ENCODE results near the gene PHF21B. TPM values are rescaled to one million over a fixed set of nuclear protein-coding genes. Genes with fewer than 3 reads are reported as not detected.

Gene PHF21B
- total RNA-seq, 1 donor from 2014 or later = 6.7 TPM

- H3K36me3 ChIP-seq = peaks cover 3% of the 10 kb centered on the region
- no peaks in the 10 kb centered on the region for H3K4me1 ChIP-seq
- no peaks in the 10 kb centered on the region for H3K9me3 ChIP-seq (ENCODE audit: low read depth)
- no peaks in the 10 kb centered on the region for H3K27me3 ChIP-seq
- H3K4me3 ChIP-seq = no peak overlapping the region
- H3K79me2 ChIP-seq (ENCODE audit: low read depth) = peaks cover 11% of the 10 kb centered on the region
- Mint-ChIP-seq H3K27ac (no peak overlapping the region), H3K4me3 (no peak overlapping the region), H3K36me3 (peaks cover 33% of the 10 kb centered on the region), H3K9me3 (peaks cover 11% of the 10 kb centered on the region), H3K27me3 (ENCODE audit: insufficient read depth, low read depth) (peaks cover 2% of the 10 kb centered on the region), H3K4me1 (no peaks in the 10 kb centered on the region)
- H3F3A ChIP-seq (ENCODE audit: low read depth) = no peaks in the 10 kb centered on the region
- H3K4me2 ChIP-seq = no peak overlapping the region
- TF ChIP-seq CTCF (IDR thresholded peaks at IDR 0.05) (no peak), EZH2 (IDR thresholded peaks at IDR 0.05) (no peak), EZH2phosphoT487 (IDR thresholded peaks at IDR 0.05) (no peak)
- H4K20me1 ChIP-seq (ENCODE audit: low read depth) = peaks cover 16% of the 10 kb centered on the region
- H3K27ac ChIP-seq = no peak overlapping the region
- no peak for DNase-seq (ENCODE audit: low spot score)
- no peak overlapping the region for H2AFZ ChIP-seq (replicated peaks)
- H3K9ac ChIP-seq = no peak overlapping the region
Measured at GRCh38 chr22:44917372-44918165, 92.2 kb downstream of the PHF21B start.

- Histone ChIP-seq H3K27ac (no peak overlapping the region), H2AFZ (replicated peaks) (no peak overlapping the region), H3K4me1 (no peaks in the 10 kb centered on the region), H3K79me2 (ENCODE audit: low read depth) (peaks cover under 1% of the 10 kb centered on the region), H4K20me1 (ENCODE audit: low read depth) (peaks cover 11% of the 10 kb centered on the region), H3K36me3 (peaks cover 11% of the 10 kb centered on the region), H3F3A (ENCODE audit: low read depth) (no peaks in the 10 kb centered on the region), H3K9ac (no peak overlapping the region), H3K4me3 (no peak overlapping the region), H3K27me3 (no peaks in the 10 kb centered on the region), H3K4me2 (no peak overlapping the region), H3K9me3 (ENCODE audit: low read depth) (no peaks in the 10 kb centered on the region)
- no peak overlapping the region for H3K4me3 Mint-ChIP-seq
- H3K27ac Mint-ChIP-seq = no peak overlapping the region
- DNase-seq (ENCODE audit: low spot score) = no peak
- TF ChIP-seq EZH2 (IDR thresholded peaks at IDR 0.05) (no peak), EZH2phosphoT487 (IDR thresholded peaks at IDR 0.05) (no peak), CTCF (IDR thresholded peaks at IDR 0.05) (no peak)
- H3K27me3 Mint-ChIP-seq (ENCODE audit: insufficient read depth, low read depth) = peaks cover 2% of the 10 kb centered on the region
- no peaks in the 10 kb centered on the region for H3K4me1 Mint-ChIP-seq
- H3K9me3 Mint-ChIP-seq = peaks cover 19% of the 10 kb centered on the region
- H3K36me3 Mint-ChIP-seq = peaks cover 38% of the 10 kb centered on the region
Measured at GRCh38 chr22:44916281-44917231, 93.2 kb downstream of the PHF21B start.

GRCh38 chr22:44915441-44915840 is 94.4 kb downstream of the PHF21B start:
- Histone ChIP-seq H3K4me2 (no peak overlapping the region), H3K9ac (no peak overlapping the region), H3K9me3 (ENCODE audit: low read depth) (no peaks in the 10 kb centered on the region), H3F3A (ENCODE audit: low read depth) (no peaks in the 10 kb centered on the region), H3K79me2 (ENCODE audit: low read depth) (no peaks in the 10 kb centered on the region), H3K4me3 (no peak overlapping the region), H3K36me3 (peaks cover 19% of the 10 kb centered on the region), H3K27me3 (no peaks in the 10 kb centered on the region), H4K20me1 (ENCODE audit: low read depth) (peaks cover 11% of the 10 kb centered on the region), H2AFZ (replicated peaks) (no peak overlapping the region), H3K27ac (no peak overlapping the region), H3K4me1 (no peaks in the 10 kb centered on the region)
- Mint-ChIP-seq H3K9me3 (peaks cover 22% of the 10 kb centered on the region), H3K27me3 (ENCODE audit: insufficient read depth, low read depth) (peaks cover 2% of the 10 kb centered on the region), H3K36me3 (peaks cover 44% of the 10 kb centered on the region), H3K4me1 (no peaks in the 10 kb centered on the region), H3K4me3 (no peak overlapping the region), H3K27ac (no peak overlapping the region)
- DNase-seq (ENCODE audit: low spot score) = no peak
- TF ChIP-seq CTCF (IDR thresholded peaks at IDR 0.05) = no peak
- TF ChIP-seq EZH2phosphoT487 (IDR thresholded peaks at IDR 0.05) = no peak
- no peak for TF ChIP-seq EZH2 (IDR thresholded peaks at IDR 0.05)

Data from neural progenitor cell (in vitro differentiated cells).